GM19025 (cell line): ENCODE data around the gene NIP7.

ENCODE experiments used
- ATAC-seq: cut with Tn5 transposase; IDR thresholded peaks from one replicate; pipeline ENCODE4 v1.9.1; 2021; ENCODE audit warnings: mild to moderate bottlenecking, low read depth, moderate library complexity; ENCODE audit not compliant: unreplicated experiment

Gene NIP7

DNA sequence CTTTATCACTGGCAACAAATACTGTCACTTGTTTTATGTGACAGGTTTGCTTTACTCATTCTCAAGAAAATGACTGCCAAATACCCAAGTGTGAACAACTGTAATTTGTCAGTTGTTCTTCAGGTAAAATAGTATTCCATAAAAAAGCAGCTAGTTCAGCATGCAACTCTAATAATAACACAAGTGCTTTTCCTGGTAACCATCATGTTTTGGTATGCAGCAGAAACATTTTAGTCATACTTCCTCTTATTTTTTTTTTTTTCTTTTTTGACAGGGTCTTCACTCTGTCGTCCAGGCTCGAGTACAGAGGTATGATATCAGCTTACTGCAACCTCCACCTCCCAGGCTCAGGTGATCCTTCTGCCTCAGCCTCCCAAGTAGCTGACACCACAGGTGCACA, 41.7 kb downstream of the NIP7 start:
- ATAC-seq = no peak

DNA sequence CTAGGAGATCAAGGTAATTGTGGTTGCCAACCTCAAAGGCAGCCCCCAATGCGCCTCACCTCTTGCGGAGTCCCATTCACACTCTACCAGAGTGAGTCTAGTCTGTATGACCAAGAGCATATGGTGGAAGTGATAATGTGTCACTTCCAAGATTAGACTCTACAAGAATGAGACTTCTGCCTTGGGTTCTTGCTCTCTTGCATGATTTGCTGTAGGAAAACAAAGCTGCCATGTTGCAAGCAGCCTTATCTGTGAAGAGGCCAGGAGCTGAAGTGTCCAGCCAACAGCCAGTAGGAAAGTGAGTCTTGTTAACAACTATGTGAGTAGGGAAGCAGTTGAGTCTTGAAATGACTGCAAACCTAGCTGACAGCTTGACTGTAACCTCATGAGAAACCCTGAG, 42.8 kb downstream of the NIP7 start:
- no peak for ATAC-seq

- ATAC-seq = no peak
These were observed 45.4 kb downstream of the NIP7 start for GRCh38 chr16:69384974-69385373.

DNA sequence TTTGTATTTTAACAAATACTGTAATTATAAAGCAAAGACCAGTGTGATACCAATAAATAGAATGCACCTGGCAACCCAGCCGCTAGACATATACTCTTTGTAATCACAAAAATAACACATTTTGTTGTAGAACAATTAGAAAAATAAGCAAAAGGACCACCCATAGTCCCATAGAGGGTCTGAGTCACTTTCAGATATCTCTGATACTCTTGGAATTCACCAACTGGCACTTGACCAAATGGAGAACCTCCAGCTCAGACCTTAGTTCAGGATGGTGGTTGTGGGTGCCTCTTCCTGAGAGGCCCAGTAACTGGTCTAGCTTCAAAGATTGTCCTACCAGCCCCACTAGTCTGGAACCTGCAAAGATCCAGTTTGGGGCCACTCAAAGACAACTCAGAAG, 47.0 kb downstream of the NIP7 start:
- no peak for ATAC-seq
